Caki2 (cell line): Measurements from ENCODE around the gene PPP1CA. TPM values are rescaled to one million over a fixed set of nuclear protein-coding genes. Genes with fewer than 3 reads are reported as not detected.
A peak's percentile ranks its signal among the peaks of the same experiment; 100 is the strongest.

Experiments used
- DNase-seq: peaks from one replicate; pipeline ENCODE4 v3.0.0-alpha.2; 2015; ENCODE audit warnings: low read depth
- in situ Hi-C: cut with HindIII; loops from 2 replicates; pipeline ENCODE4 v1.10.0; 2016; ENCODE audit warnings: low sequenced_read_pairs, low pct_unique_long_range_greater_than_20kb, mixed read lengths
- total RNA-seq: library from RNA; depleted of rRNA; stranded (reverse); fragments of >200 nt; shearing (Covaris generic); gene quantifications from 2 replicates; pipeline ENCODE4 v1.2.3, GENCODE V29; 2014; ENCODE audit warnings: low replicate concordance; rRNA removed

Gene PPP1CA
- total RNA-seq, 1 experiment from 2014 or later: 260 TPM

- peak; percentile 60 for DNase-seq
- in situ Hi-C loops: no loop called here
Measured at GRCh38 chr11:67351275-67352005, 50.2 kb downstream of the PPP1CA start.

- DNase-seq: no peak
- in situ Hi-C loops: no loop called here
Measured at GRCh38 chr11:67349928-67350465, 51.7 kb downstream of the PPP1CA start.

- DNase-seq: no peak
- in situ Hi-C loops: no loop called here
Measured at GRCh38 chr11:67349457-67349856, 52.2 kb downstream of the PPP1CA start.

GRCh38 chr11:67349036-67349435, 52.6 kb downstream of the PPP1CA start:
- DNase-seq: no peak
- in situ Hi-C loops: no loop called here

Other genes starting within 250 kb of the PPP1CA start
- gene GRK2, start 135.4 kb downstream of the PPP1CA start, total RNA-seq: 31.7 and 37.1 TPM in 2 replicates
- 11.7 and 22.5 TPM in 2 replicates for gene ANKRD13D, start 112.6 kb downstream of the PPP1CA start, total RNA-seq
- 16.3 and 50.6 TPM in 2 replicates for gene SSH3, start 98.3 kb downstream of the PPP1CA start, total RNA-seq
- 26.7 and 38.5 TPM in 2 replicates for gene POLD4, start 48.3 kb downstream of the PPP1CA start, total RNA-seq
- 6.5 and 13.4 TPM in 2 replicates for gene CLCF1, start 28.3 kb downstream of the PPP1CA start, total RNA-seq
- 24.4 and 26.6 TPM in 2 replicates for gene RAD9A, start 9.9 kb downstream of the PPP1CA start, total RNA-seq
- gene TBC1D10C, start 2.2 kb upstream of the PPP1CA start, total RNA-seq: 1.6 TPM in 1 of 2 replicates, not detected in the other
- 0.03 TPM in 1 of 2 replicates, not detected in the other for gene CARNS1, start 13.8 kb upstream of the PPP1CA start, total RNA-seq
- 42.9 and 46.6 TPM in 2 replicates for gene RPS6KB2, start 26.6 kb upstream of the PPP1CA start, total RNA-seq
- not detected in 2 replicates for gene PTPRCAP, start 35.8 kb upstream of the PPP1CA start, total RNA-seq
- 128 and 140 TPM in 2 replicates for gene CORO1B, start 41.6 kb upstream of the PPP1CA start, total RNA-seq
- not detected in 2 replicates for gene GPR152, start 50.9 kb upstream of the PPP1CA start, total RNA-seq
- 1.6 and 10.8 TPM in 2 replicates for gene CABP4, start 53.5 kb upstream of the PPP1CA start, total RNA-seq
- gene TMEM134, start 67.4 kb upstream of the PPP1CA start, total RNA-seq: 99.8 and 100 TPM in 2 replicates
- gene AIP, start 81.2 kb upstream of the PPP1CA start, total RNA-seq: 91.4 and 117 TPM in 2 replicates
- 43.8 and 48.4 TPM in 2 replicates for gene PITPNM1, start 103.5 kb upstream of the PPP1CA start, total RNA-seq
- 43.6 and 56.9 TPM in 2 replicates for gene CDK2AP2, start 106.3 kb upstream of the PPP1CA start, total RNA-seq
- not detected in 2 replicates for gene CABP2, start 121.6 kb upstream of the PPP1CA start, total RNA-seq
- gene GSTP1, start 182.0 kb upstream of the PPP1CA start, total RNA-seq: not detected in 2 replicates
- gene NDUFV1, start 205.1 kb upstream of the PPP1CA start, total RNA-seq: 237 and 239 TPM in 2 replicates
- 51.3 and 52.9 TPM in 2 replicates for gene NUDT8, start 228.1 kb upstream of the PPP1CA start, total RNA-seq
- not detected in 2 replicates for gene TBX10, start 237.9 kb upstream of the PPP1CA start, total RNA-seq
- gene ACY3, start 248.9 kb upstream of the PPP1CA start, total RNA-seq: 6.0 TPM in 1 of 2 replicates, not detected in the other